Stimulated activated CD8-positive, alpha-beta memory T cell treated with anti-CD3 and anti-CD28 coated beads, Interleukin-4, amount 100 ng/mL, for 1 hour (primary cell): ENCODE data around the gene CTTN.

Experiments
- DNase-seq, 2 donors: peaks; one replicate each; pipeline ENCODE4 v3.0.0-alpha.2; 2020; ENCODE audit warnings: low read depth in 2 of 2, low spot score in 1 of 2

CTTN gene

DNA sequence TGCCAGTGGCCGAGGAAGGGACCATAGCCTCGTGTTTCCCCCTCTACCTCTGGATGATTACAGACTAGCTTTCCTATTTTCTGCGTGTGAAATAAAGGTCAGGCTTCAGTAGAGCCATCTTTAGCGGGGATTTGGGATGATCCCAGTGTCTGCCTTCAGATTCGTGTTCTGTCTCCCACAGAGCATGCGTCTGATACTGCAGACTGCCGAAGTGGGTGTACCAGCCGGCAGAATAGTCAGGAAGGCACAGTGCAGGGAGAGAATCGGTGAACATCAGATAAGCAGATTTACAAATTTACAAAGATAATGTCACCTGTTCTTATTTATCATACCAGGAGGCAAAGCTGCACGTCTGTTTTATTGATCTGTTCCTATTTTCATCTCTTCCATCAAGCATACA is 11.1 kb downstream of the CTTN start:
- DNase-seq: no peak

DNA sequence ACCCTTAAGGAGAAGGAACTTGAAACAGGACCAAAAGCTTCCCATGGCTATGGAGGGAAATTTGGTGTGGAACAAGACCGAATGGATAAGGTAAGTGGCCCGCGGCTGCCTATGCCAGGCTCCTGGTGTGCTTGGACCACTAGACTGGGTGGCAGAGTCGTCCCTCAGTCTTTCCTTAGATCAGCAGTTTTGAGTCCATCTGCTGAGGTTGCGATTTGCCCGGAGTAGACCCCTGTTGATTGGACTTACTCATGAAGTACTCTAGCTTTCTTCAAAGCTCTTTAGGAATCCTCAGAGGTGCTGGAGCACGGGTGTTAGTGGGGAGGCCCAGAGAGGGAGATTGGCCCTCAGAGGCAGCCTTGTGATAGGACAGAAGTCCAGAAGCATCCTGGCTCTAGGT is 11.5 kb downstream of the CTTN start:
- DNase-seq: no peak

DNA sequence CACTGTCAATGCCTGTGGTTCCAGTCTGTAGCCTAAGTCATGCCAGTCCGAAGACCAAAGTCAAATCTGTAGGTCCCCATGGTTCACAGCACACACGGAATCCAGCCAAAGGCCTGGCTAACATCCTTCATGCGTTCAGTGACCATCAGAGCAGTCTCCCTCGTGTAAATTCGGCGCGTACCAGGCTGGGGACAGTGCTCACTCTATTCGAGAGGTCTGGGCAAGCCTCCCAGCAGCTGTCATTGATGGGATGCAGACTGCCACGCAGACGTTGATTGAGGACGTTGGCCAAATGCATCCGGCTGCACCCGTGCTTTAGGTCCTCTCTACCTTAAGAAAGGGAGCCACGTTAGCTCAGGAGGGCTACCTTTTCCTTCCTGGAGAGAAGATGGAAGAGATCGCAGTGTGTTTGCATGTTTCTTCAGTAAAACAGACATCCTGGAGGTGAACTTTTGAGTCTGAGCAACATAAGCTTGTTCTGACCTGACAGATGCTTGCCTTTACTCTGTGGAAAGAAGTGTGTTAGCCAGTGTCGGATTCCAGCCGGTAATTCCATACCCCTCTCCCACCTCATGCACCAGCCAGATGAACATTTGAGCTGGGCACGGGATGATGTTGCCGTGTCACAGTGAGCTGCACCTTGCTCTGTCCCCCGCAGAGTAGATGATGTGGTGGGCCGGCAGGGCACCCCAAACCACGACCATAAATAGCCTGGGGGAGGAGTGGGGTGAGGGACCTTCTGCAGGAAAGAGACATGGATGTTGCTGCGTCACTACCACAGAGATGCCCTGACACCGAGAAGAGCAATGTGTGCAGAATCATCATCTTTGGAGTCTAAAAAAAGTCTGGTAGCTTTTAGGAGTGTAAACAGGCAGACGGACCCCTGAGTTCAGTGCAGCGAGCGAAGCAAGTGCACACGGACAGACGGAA is 12.2 kb downstream of the CTTN start:
- no peak for DNase-seq

DNA sequence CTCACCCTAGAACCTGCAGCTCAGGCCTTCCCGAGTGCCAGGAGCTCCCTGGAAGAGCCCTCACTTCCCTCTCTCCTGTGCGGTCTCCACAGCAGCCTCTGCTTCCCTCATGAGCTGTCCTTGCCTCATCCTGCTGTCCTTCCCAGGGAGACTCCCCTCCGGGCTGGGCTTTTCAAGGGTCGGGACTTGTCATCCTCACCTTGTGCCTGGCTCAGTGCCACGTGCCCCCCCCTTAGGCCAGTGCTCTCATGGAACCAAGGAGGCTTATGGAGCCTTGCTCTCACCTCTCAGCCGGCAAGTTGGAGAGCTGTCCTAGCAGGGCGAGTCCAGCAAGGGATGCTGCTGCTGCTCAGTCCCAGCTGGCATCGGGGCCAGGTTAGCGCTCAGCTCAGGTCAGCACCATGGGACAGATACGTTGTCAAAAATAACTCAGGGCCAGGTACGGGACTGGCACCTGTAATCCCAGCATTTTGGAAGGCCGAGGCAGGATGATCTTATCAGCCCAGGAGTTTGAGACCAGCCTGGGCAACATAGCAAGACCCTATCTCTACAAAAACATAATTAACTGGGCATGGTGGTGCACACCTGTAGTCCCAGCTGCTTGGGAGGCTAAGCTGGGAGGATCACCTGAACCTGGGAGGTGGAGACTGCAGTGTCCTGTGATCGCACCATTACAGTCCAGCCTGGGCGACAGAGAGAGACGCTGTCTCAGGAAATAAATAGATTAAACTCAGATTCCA is 13.6 kb downstream of the CTTN start:
- no peak for DNase-seq

DNA sequence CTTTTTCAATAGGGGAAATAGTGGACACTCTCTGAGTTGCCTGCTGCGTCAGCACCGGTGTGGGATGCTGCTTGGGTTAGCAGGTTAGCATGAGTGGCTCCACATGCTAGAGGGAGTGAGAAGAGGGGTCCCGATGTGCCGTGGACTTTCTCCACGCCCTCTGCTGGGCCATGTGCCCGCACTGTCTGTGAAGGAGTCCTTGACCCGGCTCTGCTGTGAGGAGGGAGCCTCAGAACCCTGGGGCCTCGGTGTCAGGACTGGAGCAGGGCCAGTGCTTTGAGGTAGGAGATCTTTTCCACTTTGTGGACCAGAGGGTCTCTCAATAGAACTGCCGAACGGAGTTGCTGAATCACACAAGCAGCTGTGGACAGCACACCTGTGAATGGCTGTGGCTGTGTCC is 14.8 kb downstream of the CTTN start:
- no peak for DNase-seq

DNA sequence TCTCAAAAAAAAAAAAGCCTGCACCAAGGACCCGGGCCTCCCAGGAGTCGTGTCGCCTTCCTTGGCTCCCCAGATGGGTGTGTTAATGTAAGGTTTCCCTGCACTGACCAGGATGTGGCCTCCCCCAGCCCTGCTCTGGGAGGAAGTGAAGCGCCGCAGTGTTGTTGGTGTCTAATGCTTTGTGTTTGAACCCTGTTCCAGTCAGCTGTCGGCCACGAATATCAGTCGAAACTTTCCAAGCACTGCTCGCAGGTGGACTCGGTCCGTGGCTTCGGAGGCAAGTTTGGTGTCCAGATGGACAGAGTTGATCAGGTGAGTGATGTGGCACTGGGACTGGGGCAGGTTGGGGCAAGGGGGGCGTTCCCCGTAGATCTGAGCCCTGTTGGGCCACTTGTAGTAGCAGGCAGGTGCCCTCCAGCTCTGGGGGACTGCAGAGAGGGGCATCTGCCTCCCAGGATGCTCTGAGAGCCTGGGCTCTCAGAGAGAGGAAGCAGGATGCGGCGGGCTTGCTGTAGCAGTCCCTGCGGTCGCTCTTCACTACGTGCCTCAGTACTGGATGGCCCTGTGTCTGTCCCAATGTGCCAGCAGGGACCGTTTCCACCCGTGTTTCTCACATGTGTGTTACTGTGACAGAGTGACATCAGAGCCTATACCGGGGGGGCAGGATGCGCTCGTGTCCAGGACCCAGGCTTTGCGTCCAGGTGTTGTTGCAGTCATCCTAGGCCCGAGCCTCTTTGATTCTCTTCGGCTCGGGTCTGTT is 16.2 kb downstream of the CTTN start:
- DNase-seq: no peak

DNA sequence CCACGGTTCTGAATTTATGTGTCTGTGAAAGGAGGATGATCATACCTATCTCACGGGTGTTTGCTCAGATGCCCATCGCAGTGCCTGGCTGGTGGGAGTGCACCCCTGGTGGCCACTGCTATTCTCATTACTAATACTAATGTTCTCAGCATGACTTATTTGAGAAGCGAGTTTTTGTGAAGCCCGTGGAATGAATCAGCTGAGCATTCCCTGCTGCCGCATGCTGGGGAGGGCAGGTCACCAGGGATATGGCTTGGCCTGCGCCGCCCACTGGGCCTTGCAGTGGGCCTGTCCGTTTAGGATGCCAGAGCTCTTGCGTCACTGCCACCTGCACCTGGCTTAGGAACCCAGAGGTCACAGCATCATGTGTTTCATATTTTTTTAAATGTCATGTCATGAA is 16.9 kb downstream of the CTTN start:
- DNase-seq: no peak

DNA sequence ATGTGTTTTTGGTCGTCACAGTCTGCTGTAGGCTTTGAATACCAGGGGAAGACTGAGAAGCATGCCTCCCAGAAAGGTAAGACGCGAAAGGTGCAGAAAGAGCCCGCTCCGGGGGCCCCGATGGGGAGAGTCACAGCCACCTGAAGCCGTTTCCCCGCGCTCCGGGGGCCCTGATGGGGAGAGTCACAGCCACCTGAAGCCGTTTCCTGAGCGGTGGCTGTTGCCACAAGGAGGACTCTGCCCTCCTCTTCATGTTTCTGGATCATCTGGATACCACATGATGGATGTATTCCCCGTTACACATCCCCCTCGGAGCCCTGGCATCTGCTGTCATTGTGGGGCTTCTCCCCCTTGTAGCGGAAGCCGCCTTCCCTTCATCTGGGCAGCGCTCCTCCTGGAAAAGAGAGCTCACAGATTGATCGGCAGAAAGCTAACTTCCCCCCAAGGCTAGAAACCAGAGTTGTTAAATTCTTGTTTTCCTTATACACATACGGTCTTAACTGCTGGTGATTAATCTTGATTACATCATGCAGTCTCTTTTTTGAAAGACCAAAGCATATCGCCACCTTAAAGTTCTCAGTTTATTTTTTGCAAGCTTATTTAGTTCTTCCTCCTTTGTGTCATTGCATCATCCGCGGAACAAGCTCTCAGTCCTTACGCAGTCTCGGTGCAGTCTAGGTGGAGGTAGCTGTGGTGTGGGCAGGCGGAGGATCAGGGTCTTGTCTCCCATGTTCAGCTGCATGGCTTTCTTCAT is 17.5 kb downstream of the CTTN start:
- DNase-seq: no peak

DNA sequence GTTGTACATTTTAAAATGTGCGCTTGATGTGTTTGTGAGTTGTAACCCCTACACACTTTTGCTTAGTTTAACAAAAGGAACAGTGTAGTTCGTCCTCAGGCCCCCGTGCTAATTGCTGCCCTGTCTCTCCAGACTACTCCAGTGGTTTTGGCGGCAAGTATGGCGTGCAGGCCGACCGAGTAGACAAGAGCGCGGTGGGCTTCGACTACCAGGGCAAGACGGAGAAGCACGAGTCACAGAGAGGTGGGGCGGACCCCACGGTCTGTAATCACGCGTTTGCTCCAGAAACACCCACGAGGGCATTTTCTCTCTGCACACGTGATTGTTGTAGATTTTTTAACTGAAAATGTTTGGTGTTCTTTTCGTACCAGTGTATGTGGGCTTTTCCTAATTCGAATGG is 18.6 kb downstream of the CTTN start:
- no peak for DNase-seq

DNA sequence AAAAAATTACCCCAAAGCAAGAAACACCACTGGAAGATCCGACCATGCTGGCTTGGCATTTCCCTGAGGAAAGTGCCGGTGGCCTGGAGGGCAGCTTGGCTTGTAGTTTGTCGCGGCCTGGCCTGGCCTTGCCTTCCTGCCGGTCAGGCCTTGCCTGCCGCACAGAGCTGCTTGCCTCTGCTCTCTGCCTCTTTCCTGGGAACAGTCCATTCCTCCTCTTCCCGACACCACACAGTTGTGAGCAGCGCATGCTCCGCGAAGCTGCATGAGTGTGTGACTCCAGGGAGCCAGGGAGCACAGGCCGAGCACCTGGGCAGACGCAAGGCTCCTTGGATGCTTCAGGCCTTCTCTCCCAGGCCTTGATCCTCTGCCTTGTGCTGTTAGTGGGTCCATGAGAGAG is 19.8 kb downstream of the CTTN start:
- DNase-seq: no peak

DNA sequence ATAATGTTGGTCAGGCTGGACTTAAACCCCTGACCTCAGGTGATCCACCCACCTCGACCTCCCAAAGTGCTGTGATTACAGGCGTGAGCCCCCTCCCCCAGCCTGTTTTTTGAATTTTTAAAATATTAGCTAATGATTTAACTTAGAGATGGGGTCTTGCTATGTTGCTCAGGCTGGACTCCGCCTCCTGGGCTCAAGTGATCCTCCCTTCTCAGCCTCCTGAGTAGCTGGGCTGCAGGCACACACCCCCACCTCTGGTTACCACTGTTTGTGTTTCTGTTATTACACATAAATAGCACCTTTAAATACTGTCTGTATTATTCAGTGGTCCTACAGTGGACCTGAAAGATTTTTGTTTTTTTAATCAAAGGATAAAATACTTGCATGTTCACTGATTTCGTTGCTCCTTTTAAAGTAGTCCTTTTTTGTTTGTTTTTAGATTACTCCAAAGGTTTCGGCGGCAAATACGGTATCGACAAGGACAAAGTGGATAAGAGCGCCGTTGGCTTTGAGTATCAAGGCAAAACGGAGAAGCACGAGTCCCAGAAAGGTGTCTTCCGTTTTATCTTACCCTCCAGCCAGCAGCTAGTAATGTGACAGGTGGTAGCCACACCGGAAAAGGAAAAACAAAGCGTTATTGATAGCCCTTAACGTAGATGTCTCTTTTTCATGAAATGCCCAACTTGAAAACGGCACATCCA is 21.1 kb downstream of the CTTN start:
- DNase-seq: no peak

DNA sequence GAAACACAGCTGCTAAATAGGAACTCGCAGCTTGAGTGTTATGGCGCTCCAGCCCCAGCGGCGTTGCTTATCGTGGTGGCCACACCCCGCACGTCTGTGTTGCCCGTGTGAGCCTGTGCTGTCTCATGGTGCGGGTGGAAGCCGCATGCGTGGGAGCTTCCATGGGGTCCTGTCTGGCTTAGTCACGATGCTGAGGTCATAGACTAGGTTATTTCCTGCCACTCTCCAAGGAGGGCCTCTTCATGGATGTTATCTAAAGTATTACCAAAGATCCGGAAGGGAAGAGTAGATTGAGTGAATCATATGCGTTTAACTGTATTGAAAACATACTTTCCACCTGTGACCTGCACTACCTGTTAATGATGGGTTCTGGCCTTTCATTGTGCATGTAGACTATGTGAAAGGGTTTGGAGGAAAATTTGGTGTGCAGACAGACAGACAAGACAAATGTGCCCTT is 21.7 kb downstream of the CTTN start:
- DNase-seq: no peak

DNA sequence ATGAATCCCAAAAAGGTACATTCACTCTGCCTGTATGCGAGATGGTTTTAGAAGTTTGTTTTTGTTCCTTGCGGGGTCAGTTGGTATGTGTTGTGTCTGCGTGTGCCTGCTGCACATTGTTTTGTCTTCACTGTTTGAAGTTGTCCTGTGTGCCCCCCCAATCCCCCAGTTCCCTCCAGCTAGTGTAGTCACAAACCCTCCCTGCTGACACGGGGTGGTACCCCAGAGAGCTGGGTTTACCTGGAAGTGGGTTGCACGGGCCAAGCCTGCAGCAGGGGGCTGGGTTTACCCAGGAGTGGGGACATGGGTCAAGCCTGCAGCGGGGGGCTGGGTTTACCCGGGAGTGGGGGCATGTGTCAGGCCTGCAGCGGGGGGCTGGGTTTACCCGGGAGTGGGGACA is 22.2 kb downstream of the CTTN start:
- DNase-seq: no peak

DNA sequence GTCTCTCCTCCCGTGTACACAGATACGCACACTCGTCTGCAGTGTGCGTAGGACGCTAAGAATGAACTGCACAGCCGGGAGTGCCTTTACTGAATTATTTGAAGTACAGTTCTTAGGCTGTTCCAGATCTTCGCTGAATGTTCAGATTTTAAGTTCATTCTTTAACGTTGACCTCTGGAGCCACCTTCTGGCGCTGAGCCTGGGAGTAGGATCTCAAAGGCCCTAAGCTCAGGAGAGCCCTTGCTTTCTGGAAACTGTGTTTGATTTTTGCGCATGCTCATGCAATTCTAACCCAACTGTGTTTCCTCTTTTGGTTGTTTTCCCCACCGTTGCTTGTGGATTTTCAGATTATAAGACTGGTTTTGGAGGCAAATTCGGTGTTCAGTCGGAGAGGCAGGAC is 22.8 kb downstream of the CTTN start:
- DNase-seq: no peak

DNA sequence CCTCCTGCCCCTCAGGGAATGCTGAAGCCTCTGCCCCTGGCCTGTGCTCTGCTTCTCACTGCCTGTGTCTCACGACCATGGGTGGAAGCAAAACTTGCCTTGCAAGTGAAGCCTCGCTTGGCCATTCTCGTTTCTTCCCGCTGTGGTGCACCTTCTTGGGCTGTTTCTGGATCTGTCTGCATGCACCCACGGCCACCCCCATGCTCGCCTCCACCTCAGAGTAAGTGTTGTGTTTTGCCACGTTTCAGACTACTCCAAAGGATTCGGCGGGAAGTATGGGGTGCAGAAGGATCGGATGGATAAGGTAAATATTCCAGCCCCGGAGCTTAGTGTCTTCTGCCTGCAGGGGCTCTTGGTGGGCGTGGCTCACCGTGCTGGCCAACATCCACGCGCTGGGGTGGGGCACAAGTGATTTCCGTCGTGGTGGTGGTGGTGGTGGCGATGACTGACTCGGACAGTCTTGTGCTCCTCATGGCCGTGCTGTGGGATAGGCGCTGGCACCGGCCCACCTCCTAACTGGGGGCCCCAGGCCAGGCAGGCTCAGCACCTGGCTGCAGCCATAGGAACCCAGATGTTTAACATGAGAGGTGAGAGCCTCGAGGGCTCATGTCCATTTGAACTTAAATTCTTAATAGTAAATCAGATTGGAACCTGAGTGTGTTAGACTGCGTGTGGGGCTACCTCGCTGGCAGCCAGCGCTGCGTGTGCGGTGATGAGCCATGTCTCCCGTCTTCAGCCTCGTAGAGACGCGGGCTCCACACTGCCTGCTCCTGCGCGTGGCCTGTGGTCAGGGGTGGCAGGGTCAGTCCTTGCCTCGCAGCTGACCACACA is 24.6 kb downstream of the CTTN start:
- DNase-seq: no peak

DNA sequence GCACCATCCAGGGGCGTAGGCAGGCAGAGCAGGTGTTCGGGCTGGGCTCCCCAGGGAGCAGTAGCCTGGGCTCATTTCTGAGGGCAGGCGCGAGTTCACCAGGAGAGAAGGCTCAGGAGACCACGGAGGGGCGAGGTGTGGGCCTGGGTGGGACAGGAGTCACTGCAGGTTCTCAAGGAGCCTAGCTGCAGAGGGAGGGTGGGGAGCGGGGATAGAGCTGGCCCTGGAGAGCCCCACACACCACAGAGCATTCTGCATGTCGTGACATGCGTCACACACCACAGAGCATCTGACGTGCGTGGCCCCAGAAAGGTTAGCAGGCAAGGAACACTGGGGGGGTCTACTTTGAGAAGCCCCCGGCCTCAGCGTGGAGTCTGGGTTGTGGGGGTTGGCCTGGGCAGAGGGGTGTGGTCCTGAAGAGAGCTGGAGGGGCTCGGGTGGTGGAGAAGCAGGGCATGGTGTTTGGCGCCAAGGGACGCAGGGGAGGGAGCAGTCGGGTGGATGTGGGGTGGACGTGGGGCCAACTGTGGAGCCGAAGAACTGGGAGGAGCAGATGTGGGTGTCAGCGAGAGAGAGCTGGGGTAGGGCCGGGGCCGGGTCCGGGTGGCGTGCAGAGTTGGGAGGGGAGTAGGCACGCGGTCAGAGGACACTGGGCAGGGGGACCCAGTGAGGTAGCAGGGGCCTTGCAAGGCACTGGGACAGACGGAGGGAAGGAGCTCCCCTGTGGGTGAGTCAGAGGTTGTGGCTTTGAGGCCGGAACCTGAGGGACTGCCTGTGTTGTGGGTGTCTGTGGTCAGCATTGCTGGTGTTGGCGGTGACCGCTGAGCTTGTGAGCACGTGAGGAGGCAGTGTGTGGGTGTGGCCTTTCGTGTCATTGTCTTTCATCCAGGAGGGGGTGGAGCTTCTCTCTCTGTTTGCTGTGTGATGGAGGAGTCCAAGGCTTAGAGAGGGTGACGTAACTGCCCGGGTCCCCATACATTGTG is 25.5 kb downstream of the CTTN start:
- peak; percentile 13 to 14 for DNase-seq

DNA sequence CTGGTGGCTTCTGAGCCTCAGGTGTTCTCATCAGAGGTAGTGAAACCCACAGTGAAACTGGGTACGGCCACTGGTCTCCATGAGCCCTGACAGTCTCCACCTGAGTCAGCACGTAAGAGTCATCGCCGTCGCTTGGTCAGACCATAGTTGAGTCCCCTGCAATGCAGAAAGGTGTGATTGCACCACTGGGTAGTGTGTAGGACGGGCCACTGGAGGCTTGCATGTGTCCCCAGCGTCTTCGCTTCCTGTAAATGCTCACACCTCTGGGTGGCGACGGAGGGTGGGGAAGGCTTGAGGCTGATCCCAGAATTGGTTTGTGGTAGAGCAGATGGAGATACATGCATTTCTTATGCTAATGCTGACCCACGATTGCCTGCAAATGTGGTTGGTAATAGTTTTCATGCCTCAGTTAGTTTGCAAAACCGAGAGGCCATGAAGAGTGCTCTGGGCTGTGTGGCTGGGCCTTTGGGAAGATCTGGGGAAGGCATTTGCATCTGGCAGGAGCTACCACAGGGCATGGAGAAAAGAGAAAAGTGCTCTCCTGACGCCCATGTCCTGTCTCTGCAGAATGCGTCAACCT is 26.5 kb downstream of the CTTN start:
- no peak for DNase-seq

DNA sequence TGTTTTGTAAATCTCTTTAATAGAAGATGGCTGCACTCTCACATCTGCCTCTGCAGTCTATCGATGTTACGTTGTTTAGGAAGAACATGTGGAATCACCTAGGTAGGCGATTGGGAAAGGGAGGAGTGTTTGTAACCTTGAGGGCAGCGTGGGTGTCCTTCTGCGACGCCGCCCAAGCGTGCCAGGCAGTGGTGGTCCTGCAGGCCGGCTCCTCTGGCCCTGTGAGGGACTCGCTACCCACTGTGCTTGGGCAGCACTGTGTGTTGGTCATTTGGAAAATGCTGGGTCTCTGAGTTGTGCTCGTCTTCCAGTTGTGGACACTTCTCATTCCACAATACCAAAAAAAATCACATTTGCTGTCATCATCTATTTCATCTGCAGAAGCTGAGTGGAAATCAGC is 29.1 kb downstream of the CTTN start:
- no peak for DNase-seq
